ENCODE data around the gene NKIRAS2. TPM values are rescaled to one million over a fixed set of nuclear protein-coding genes. Genes with fewer than 3 reads are reported as not detected.

Gene NKIRAS2
- total RNA-seq, 4 donors from 2014 or later = 34.0 to 48.6 (median 35.7) TPM

- WGBS, 2 donors = 44 to 49% methylated on average over 6 to 13 of the region's 19 CpGs
- H3K27ac ChIP-seq = no peak overlapping the region
- intact Hi-C loops (cut with DNase I) = loop anchor here (2.0 kb wide), 1 partner anchor 85 kb away; the partner anchor contains the start of gene DHX58
- no peak for TF ChIP-seq POLR2A (IDR thresholded peaks at IDR 0.05)
- TF ChIP-seq CTCF (IDR thresholded peaks at IDR 0.05) = peak in 2 of 6 experiments; percentile 16 to 40
- no peak overlapping the region for H3K4me3 ChIP-seq
- H3K4me1 ChIP-seq = peaks cover 14 to 24% (median 15%) of the 10 kb centered on the region in 3 donors
- no peak for DNase-seq
- H3K9me3 ChIP-seq = no peaks in the 10 kb centered on the region
- H3K36me3 ChIP-seq = peaks cover 3 to 14% (median 8%) of the 10 kb centered on the region in 3 donors
- peaks cover 0 to 6% (median 0%) of the 10 kb centered on the region in 4 donors for H3K27me3 ChIP-seq
These were observed 8.3 kb downstream of the NKIRAS2 start for GRCh38 chr17:42027961-42028790.

DNA sequence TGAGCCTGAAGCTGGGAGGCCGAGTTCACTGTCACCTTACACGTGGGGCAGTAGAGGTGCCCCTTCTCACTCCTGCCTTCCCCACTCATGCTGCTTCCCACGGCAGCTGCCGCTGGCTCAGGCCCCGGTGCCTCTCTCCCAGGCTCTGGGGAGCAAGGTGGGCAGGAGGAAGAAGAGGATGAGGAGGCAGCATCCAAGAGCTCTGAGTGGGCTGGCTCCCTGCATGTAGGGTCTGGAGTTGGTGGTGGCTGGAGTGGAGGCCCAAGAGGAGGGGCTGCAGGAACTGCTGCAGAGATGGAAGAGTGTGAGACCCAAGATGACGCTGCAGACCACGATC, 8.9 kb downstream of the NKIRAS2 start:
- WGBS, 2 donors = 77 to 82% methylated on average over 2 to 7 of the region's 7 CpGs
- DNase-seq = no peak
- TF ChIP-seq POLR2A (IDR thresholded peaks at IDR 0.05) = no peak
- no peak for TF ChIP-seq CTCF (IDR thresholded peaks at IDR 0.05)
- Histone ChIP-seq H3K27ac (no peak overlapping the region), H3K36me3 (peaks cover 3 to 8% (median 7%) of the 10 kb centered on the region in 3 donors), H3K4me3 (no peak overlapping the region), H3K9me3 (no peaks in the 10 kb centered on the region), H3K4me1 (peaks cover 14 to 19% (median 15%) of the 10 kb centered on the region in 3 donors), H3K27me3 (peaks cover 0 to 6% (median 0%) of the 10 kb centered on the region in 4 donors)
- intact Hi-C loops (cut with DNase I) = no loop called here

DNA sequence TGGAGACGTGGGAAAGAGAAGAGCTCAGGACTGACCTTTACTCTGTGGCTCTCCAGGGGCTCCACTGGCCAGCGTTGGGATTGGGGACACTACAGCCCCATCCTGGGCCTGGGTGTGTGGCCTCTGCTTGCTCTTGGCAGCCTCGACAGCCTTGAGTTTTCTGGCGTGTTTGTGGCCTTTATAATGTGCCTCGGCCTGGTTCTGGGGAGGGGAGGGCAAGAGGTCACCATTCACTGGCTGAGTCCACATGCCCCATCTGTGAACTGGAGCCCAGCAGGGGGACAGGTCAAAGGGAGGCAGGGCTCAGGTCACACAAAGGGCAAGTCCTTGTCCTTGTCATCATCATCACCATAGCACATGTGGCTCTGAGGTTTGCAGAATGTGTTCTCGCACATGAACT, 11.7 kb downstream of the NKIRAS2 start:
- 77 to 100% methylated on average over 1 to 3 of the region's 6 CpGs for WGBS, 2 donors
- no peak for DNase-seq
- peaks cover 0 to 6% (median 0%) of the 10 kb centered on the region in 4 donors for H3K27me3 ChIP-seq
- no peak overlapping the region for H3K4me3 ChIP-seq
- no peaks in the 10 kb centered on the region for H3K4me1 ChIP-seq
- no peaks in the 10 kb centered on the region for H3K9me3 ChIP-seq
- TF ChIP-seq POLR2A (IDR thresholded peaks at IDR 0.05) = no peak
- no peak for TF ChIP-seq CTCF (IDR thresholded peaks at IDR 0.05)
- H3K36me3 ChIP-seq = no peaks in the 10 kb centered on the region
- H3K27ac ChIP-seq = no peak overlapping the region
- intact Hi-C loops (cut with DNase I) = no loop called here

GRCh38 chr17:42034059-42034458, 14.2 kb downstream of the NKIRAS2 start:
- Histone ChIP-seq H3K4me1 (no peaks in the 10 kb centered on the region), H3K36me3 (no peaks in the 10 kb centered on the region), H3K9me3 (no peaks in the 10 kb centered on the region), H3K4me3 (no peak overlapping the region), H3K27me3 (no peaks in the 10 kb centered on the region), H3K27ac (no peak overlapping the region)
- intact Hi-C loops (cut with DNase I) = no loop called here
- TF ChIP-seq CTCF (IDR thresholded peaks at IDR 0.05) (no peak), POLR2A (IDR thresholded peaks at IDR 0.05) (no peak)
- no peak for DNase-seq
- WGBS, 2 donors = 49 to 85% methylated on average over 2 to 6 of the region's 6 CpGs

GRCh38 chr17:42038221-42038973, 18.5 kb downstream of the NKIRAS2 start:
- intact Hi-C loops (cut with DNase I) = no loop called here

More at GRCh38 chr17:42038221-42038973, 18.5 kb downstream of the NKIRAS2 start:
- no peak overlapping the region for H3K4me3 ChIP-seq
- TF ChIP-seq POLR2A (IDR thresholded peaks at IDR 0.05) (no peak), CTCF (IDR thresholded peaks at IDR 0.05) (no peak)
- H3K4me1 ChIP-seq = no peaks in the 10 kb centered on the region
- no peaks in the 10 kb centered on the region for H3K27me3 ChIP-seq
- WGBS, 2 donors = 81 to 84% methylated on average over 3 to 5 of the region's 5 CpGs
- DNase-seq = no peak
- H3K9me3 ChIP-seq = no peaks in the 10 kb centered on the region
- no peak overlapping the region for H3K27ac ChIP-seq
- no peaks in the 10 kb centered on the region for H3K36me3 ChIP-seq

Measured in esophagus squamous epithelium (tissue), 5 donors.